ENCODE measurements around the gene PROM1.

Gene PROM1

DNA sequence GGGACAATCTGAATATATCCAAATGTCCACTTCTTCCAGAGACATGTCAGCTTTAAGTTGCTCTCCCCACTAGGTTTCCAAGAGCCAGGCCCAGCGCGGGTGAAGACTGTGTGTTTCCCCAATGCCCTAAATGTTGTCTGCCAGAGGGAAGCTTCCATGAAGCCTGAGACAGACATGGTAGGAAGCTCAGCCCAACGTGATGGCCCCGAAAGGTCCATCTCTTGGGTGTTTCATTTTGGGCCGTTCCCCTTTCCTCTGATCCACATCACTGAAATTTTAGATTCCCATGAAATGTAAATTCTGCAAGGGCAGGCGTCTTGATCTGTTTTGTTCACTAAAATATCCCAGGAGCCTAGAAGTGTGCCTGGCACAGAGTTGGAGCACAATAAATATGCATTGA lies 25.4 kb upstream of the PROM1 start:
- DNase-seq: no peak

DNA sequence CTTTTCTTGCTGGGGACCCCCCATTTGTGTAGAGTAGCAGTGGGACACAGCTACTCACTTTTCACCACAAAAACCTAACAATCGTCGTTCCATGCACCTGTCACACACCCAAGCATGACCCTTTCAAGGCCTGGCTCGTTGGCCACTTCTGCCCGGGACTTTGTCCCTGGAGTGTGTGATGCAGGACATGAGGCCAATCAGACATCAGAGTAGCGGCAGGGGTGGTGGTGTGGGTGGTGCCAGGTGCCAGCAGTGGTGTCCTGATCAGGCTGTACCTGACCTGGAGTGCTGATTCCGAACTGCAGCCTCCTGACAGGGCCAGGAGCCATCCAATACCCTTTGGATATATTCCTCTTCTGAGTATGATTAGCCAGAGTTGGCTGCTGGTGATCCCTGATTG lies 23.1 kb upstream of the PROM1 start:
- DNase-seq: no peak

DNA sequence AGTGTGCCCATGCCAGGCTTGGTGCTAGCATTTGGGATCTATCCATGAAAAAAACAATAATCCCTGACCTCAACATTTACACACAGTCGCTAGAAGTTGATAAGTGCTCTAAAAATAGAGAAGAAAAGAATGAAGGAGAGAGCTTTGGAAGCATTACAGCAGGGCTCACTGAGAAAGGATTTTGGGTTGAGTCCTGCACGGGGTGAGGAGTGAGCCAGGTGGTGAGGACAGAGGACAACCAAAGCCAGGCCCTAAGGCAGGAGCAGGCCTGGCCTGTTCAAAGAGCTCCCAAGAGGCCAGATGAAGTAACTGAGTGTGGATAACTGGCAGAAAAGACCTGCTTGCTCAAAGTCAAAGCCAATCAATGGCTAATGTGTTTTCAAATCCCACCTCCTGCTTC lies 20.7 kb upstream of the PROM1 start:
- no peak for DNase-seq

DNA sequence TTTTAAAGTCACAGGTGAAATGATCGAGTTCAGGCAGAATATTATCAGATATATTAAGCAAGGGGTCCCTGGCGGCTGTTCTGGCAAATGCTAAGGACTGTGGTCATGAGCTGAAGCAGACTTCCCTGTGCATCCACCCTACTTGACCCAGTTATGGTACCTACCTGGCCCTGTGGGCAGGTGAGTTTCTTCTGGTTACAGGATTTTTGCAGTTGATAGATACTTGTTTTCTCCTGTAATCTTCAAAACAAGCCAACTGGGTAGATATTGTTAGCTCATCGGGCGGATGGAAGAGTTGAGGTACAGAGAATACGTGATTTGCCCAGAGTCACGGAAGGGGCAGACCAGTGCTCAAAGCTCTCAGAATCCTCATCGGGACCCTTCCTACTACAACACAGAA lies 18.5 kb upstream of the PROM1 start:
- DNase-seq: no peak

DNA sequence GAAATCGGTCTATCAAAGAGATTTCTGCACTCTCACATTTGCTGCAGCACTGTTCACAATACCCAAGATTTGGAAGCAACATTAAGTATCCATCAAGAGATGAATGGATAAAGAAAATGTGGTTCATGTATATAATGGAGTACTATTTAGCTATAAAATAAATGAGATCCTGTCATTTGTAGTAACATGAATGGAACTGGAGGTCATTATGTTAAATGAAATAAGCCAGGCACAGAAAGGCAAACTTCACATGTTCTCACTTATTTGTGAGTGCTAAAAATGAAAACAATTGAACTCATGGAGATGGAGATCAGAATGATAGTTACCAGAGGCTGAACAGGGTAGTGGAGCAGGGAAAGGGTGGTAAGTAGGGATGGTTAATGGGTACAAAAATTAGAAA lies 17.0 kb upstream of the PROM1 start:
- no peak for DNase-seq

DNA sequence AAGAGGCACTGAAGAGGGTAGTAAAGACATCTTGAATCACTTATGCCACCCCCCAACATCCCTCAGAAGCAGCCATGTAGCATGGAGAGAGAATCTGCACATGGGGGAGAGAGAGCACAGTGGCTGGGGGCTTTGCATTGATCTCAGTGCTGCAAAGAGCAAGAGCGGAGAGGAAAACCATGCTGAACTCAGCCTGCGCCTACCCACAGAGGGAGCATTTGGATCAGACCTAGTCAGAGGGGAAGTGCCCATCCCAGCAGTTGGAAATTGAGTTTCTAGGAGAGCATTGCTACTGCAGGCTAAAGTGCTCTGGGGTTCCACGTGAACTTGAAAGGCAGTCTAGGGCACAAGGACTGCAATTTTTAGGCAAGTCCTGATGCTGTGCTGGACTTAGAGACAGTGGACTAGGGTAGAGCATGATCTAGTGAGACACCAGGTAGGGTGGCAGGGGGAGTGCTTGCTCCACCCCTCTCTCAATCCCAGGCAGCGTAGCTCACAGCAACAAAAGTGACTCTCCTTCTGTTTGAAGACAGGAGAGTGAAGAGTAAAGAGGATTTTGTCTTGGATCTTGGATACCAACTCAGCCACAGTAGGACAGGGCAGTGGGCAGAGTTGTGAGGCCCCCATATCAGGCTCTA lies 9.0 kb upstream of the PROM1 start:
- no peak for DNase-seq

DNA sequence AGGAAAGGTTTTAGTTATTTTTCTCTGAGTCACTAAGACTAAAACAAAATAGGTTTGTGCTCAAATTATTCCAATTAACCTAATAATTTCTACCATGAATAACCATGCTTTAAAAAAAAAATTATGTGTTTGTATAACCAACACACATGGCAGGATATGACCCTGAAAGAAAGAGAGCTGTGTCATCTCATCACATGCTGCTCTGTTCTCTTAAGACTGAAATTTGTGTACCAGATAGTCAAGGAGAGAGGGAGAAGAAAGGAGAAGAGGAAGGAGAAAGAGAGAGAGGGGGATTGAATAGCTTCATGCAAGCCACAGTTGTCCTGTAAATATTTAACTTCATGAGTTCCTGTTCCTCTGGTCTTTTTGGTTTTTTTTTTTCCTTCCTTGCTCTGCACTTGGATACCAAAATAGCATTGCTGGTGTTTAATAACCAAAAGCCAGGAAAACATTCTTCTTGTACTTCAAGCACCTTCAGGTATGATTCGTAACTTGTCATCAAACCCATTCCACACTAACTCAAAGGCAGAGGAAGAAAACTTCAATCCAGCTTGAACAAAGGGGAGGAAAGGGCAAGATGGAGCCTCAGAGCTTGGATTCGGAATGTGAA lies 6.4 kb upstream of the PROM1 start:
- no peak for DNase-seq

DNA sequence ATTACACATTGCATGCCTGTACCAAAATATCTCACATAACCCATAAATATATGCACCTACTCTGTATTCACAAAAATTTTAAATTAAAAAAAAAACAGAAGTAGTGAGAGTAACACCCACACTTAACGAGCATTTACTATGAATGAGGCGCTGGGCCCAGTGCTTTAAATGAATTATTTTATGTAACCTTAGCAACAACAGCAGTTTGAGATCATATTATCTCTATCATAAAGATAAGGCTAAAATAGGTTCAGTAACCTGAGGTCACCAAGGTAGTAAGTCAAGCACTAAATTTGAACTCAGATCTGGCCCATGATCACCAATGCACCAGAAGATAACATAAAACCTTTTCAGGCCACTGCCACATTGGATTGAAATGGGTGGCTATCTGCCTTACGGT lies 5.3 kb upstream of the PROM1 start:
- DNase-seq: no peak

DNA sequence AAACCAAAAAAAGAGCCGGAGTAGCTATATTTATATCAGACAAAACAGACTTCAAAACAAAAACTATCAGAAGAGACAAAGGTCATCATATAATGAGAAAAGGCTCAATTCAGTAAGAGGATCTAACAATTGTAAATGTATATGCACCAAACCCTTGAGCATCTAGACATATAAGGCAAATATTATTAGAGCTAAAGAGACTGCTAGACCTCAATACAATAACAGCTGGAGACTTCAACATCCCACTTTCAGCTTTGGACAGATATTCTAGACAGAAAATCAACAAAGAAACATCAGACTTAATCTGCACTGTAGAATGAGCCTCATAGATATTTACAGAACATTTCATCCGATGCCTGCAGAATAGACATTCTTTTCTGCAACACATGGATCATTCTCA lies 4.8 kb upstream of the PROM1 start:
- DNase-seq: no peak

DNA sequence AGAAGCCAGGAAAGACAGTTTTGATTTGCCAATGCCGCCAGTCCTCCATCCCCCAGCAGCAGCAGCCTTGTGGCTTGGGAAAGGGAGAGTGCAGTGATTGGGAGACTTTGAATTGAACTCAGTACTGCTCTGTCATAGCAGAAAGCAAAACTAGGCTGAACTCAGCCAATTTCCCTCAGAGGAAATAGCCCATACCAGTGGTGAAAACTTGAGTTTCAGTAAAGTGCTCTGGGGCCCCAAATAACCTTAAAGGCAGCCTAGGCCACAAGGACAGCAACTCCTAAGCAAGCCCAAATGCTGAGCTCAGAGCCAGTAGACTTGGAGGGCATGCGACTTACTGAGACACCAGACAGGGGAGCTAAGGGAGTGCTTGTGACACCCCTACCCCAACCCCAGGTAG lies 2.0 kb upstream of the PROM1 start:
- no peak for DNase-seq

DNA sequence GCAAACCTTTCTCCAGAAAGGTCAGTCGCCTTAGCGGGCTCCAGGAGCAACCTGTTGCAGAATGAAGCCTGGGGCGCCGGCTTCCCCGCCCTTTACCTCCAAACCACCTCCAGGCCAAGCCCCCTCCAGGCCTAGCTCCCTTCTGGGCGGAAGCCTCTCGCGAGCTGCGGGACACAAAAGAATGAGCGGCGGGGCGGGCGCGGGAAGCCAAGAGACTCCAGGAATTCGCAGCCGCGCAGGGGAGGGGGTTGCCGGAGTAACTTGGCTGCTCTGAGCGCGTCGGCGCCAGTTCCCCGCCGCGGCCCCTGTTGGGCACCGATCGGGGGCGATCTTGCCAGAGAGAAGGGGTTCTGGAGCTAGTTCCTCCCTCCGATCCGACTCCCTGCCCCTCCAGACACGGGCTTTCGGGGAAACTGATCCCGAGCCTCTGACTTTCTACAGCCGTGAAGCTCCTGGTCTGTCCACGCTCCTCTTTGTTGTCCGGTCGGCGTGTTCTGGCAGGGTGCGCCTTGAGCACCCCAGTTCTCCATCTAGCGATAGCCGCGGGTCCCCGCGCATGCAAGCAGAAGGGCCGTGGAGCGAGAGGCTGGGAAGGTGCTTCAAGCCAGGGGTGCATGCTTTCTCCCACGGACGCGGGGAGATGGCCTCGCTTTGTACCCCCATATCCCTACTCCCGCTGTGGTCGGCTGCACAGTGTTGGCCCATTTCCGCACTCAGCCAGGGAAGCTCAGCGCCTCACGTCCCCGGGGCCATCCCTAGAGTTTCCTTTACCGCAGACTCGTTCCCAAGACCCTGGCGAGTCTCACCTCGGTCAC lies 1.2 kb downstream of the PROM1 start:
- peak in 3 of 6 experiments; percentile 2 to 8 (median 4) for DNase-seq

DNA sequence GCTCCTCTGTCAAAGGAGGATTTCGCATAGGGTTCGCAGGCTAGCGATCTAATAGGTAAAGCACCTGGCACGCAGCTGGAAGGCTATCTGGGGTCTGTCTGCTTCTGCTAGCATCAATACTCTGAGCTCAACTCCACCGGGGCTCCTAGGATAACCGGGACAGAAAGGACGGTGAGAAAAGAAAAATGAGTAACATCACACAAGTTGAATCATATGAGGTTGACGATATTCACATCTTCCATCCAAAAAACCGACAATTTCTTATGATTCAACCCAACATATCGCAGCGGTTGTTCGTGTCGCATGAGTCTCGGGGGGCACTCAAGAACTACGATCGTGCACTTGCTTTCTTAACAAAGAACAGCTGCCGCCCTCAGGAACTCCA lies 1.8 kb downstream of the PROM1 start:
- no peak for DNase-seq

DNA sequence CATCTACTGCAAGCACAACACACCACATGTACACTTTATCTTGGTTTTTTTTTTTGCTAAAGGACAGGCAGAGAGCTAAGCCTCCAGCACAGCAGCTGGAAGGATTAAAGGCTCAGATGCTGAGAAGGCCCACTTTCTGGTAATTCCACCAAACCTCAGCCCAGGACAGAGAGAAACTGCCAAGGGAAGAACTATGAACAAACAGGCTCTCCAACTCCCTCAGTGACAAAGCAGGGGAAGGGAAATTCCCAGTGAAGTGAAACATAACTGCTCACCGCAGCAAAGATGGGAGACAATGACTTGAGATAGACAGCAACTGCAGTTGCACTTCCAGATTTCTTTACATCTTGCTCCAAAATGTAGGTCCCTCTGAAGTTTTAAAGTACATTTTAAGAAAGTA lies 4.8 kb downstream of the PROM1 start:
- no peak for DNase-seq

DNA sequence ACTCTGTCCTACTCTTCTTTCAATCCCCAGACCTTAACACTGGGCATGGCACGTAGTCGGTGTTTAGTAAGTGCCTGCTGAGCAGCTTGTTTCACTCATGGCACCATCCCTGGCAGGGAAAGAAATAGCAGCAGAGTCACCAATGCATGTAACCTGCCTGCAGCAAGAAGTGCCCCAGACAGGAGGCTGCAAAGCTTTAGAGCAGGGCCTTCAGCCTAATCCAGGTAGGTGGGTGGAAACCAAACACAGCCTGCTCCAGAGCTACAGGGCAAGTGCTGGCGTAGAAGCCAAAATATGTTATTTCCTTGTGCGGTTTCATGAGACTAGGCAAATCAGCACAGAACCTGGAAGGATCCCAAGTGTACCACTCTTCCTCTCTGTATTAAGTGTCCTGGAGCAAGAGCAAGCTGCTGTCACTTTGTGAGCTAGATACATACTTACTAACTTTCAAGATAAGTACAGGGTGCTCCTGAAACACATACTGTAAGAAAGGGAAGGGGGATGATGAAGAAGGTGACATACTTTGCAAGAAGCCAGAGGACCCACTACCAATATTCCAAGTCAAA lies 5.5 kb downstream of the PROM1 start:
- DNase-seq: no peak

DNA sequence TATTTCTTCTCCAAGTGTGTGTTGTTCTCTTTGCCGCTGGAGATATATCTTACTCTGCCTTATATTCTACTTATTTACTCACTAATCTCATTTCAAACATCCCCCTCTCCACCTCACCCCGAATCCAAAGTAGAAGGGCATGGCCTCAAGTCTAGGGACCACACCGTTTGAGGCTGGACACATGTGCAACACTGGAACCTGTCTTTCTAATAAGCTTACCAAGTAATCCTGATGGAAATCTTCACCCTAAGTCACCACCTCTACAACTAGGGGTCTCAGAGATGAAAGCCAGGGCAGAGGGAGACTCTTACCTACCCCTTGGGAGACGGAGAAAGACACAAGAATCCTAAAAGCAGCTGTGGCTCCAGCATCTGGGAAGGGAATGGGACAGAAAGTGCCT lies 6.0 kb downstream of the PROM1 start:
- no peak for DNase-seq

DNA sequence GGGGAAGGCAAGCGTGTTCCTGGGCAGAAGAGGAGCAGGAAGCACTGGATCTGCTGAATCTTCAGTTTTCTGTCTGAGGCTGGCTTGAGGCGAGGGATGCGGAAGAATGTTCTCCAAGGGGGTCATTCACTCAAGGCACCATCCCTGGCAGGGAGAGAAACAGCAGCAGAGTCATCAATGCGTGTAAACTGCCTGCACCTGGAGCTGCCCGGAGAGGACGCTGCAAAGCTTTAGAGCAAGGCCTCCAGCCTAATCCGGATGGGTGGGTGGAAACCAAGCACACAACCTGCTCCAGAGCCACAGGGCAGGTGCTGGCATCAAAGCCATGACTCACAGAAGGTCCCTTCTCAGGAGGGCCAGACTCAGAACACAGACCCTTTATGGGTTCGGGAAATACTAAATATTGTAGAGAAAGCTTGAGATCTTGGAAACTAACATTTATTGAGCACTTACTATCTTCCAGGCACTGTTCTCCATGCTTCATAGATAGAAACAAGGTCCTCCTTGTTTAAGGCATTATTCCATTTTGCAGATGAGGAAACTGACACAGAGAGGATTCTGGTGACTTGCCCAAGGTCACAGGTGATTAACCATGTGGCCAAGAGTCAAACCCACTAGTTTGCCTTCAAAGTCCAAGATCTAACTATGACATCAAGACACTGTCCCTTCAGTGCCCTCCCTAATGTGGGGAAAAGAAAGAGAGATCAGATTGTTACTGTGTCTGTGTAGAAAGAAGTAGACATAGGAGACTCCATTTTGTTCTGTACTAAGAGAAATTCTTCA lies 7.7 kb downstream of the PROM1 start:
- no peak for DNase-seq

DNA sequence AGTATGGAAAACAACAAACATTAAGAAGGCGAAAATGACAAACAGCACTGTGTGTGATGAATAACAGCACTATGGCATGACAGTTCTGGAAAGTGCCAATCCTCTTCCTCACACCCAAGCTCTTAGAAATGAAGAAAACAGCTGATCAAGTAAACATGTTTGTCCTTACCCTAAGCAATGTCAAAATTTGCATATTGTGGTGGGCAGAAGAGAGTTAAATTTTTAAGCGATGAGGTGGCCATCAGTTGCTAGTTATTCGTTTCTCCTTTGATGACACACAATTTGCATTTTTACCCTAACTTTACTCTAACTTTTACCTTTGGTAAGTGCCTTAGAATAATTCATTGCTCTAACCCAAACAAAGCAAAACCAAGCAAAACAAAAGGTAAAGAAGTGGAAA lies 8.8 kb downstream of the PROM1 start:
- DNase-seq: no peak

DNA sequence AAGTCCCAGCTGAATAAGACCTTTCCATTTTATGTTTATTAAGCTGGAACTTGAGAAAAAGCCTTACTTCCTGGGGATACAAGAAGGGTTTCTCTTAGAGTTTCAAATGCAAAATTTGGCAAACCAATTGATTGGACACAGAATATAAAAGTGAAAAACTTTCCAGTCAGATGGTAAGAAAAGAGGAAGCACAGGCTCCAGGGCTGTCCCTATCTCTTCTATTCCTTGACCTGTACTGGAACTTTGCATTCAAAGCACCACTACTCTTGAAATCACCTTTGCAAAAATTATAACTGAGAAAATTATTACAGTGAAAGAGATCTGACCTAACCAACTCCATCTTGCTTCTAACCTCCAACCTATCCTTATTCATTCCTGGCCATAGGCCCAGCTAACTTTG lies 11.7 kb downstream of the PROM1 start:
- no peak for DNase-seq

DNA sequence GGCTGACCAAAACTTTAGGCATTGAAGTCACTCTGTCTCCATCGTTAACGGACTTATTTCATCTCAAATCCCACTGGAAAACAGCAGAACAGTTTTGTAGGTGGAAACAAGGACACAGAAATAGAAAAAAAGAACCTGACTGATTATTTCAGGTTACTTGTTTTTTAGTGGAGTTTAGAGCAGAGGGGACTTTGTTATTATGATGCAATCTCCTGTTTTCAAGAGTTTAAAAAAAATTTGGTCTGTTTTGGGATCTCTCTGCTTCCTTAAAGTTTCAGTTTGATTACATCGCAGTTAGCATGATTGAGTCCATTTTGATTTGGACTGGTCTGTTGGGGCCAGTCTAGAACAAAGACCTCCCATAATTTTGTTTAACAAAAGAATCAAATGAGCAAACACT lies 13.6 kb downstream of the PROM1 start:
- DNase-seq: no peak

DNA sequence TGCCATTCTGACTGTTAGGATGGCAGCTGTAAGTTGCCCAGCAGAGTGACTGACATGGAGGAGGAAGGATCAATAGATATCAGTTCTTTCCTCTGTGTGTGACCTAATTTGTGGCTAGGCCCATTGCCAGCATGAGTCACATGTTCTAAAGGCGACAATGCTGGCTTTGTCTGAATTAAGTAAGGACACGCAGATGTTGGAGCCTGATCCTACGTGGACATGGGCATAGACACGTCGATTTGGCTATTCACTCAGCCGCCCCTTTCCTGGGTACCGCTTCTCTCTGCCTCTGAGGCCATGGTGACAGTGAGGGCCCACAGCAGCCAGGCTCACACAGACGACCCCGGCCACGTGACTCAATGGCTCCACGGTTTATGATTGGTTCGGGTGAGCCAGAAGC lies 16.3 kb downstream of the PROM1 start:
- no peak for DNase-seq

DNA sequence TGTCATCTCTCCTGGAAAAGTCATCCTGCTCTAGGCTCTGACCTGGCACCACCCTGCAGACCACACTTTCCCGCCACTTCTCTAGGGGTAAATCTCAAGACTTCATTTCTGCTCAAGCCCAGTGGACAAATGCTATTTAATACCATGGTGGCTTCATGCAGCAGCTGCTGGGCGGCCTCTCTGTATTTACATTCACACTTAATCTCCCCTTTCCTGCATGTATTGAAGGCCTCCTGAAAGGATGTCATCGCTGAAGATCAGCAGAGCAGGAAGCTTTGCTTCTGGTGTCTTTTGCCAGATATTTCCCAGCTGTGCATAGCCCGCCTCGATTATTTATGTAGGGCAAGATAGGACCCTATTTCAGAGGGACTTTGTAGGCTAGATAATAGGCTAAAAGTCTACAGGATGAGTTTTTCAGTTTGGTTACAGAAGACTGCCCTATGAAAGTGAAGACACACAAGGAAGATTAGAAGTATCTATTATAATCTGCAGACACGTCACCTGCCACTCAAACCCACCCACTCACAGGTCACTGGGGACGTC lies 17.2 kb downstream of the PROM1 start:
- no peak for DNase-seq

DNA sequence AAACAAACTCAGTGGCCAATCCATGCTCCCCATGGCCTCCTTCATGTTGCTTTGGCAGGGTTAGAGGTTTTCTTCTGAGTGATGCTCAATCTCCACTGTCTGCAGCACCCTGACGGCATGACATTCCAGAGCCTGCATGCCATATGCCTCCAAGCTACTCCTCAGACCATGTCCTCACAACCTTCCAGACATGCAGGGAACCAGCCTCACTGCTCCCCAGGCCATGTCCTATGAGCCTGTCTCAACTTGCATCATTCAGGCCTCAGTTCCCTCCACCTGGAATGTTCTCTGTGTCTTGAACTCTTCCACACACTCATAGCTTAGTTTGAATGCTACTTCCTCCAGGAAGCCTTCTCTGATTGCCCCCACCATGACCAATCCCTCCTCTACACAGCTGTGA lies 18.8 kb downstream of the PROM1 start:
- DNase-seq: no peak

DNA sequence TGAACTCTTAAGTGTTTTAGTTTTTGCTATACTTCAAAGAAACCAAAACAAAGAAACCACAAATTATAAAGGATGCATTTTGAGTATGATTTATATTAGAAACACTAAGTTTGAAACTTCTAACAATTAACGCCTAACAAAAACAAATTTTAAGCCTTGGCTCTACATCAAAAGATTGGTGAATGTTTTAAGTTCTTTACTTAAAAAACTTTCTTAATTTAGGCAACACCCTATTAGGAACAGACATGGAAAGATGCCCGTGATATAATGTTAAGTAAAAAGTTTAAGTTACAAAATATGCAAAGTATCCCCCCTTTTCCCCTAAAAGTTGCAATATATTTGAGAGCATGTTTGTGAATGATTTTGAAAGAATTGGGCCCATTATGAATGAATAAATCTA lies 21.2 kb downstream of the PROM1 start:
- DNase-seq: no peak

All from stimulated activated naive CD4-positive, alpha-beta T cell (primary cell).